Posterior vena cava (tissue), 2 donors: ENCODE results near the gene CBLN2. TPM values are rescaled to one million over a fixed set of nuclear protein-coding genes. Genes with fewer than 3 reads are reported as not detected.

Source experiments
- DNase-seq: peaks from one replicate; pipeline ENCODE4 v3.0.0-alpha.2; 2020; ENCODE audit warnings: low spot score
- intact Hi-C, 2 donors: fragments of 100-400 bp; cut with DNase I; formaldehyde crosslinking; loops; one replicate each; pipeline versions ENCODE4 v1.14.1 to v1.14.2; 2022 to 2023
- long read RNA-seq, 2 donors: library from polyadenylated mRNA; unstranded; transcript quantifications; one replicate each; pipeline ENCODE4 v2.0.0, GENCODE V29; 2020 to 2021
- total RNA-seq, 2 donors: library from RNA; stranded (reverse); fragmentation: NEBNext Ultra II Directional; extraction: Animal tissue kit (Norgen Biotek cat#: 25700); gene quantifications; one replicate each; pipeline ENCODE4 v1.2.1, GENCODE V29; 2021
- donor health status: DM: yes; HTN: yes; CAD: no.
- donor health status: DM: yes; HTN: yes; CAD: no.

CBLN2 gene
- not detected for total RNA-seq
- long read RNA-seq, donor 1 = 0 reads
- long read RNA-seq, donor 2 = 0 reads

GRCh38 chr18:72544092-72544886 is at the start of gene CBLN2:
Gene CBLN2 (minus strand): TSS chr18:72544342. CDS start chr18:72542160, 2,182 bp downstream.
- DNase-seq = no peak
- intact Hi-C loops = no loop called here

- no peak for DNase-seq
- intact Hi-C loops = no loop called here
These were observed 44.2 kb upstream of the CBLN2 start for GRCh38 chr18:72588360-72588759.

GRCh38 chr18:72584787-72585186 is 40.6 kb upstream of the CBLN2 start:
- intact Hi-C loops = no loop called here

GRCh38 chr18:72581976-72582375 is 37.8 kb upstream of the CBLN2 start:
- no peak for DNase-seq
- intact Hi-C loops = no loop called here

More at GRCh38 chr18:72584787-72585186, 40.6 kb upstream of the CBLN2 start:
- DNase-seq = no peak

- no peak for DNase-seq
These were observed 28.8 kb upstream of the CBLN2 start for GRCh38 chr18:72572896-72573295.

GRCh38 chr18:72566290-72566689 is 22.1 kb upstream of the CBLN2 start:
- DNase-seq = no peak
- intact Hi-C loops = no loop called here

More at GRCh38 chr18:72572896-72573295, 28.8 kb upstream of the CBLN2 start:
- intact Hi-C loops = loop anchor here in 1 of 2 donors (5.0 kb wide), 1 partner anchor 786 kb away; no protein-coding TSS in a partner anchor

GRCh38 chr18:72555968-72556367 is 11.8 kb upstream of the CBLN2 start:
- DNase-seq = no peak
- intact Hi-C loops = no loop called here

GRCh38 chr18:72555101-72555500 is 11.0 kb upstream of the CBLN2 start:
- DNase-seq = no peak
- intact Hi-C loops = no loop called here

GRCh38 chr18:72543357-72544055 is 636 bp downstream of the CBLN2 start:
- no peak for DNase-seq
- intact Hi-C loops = no loop called here

- intact Hi-C loops = no loop called here
- DNase-seq = no peak
These were observed 1.2 kb downstream of the CBLN2 start for GRCh38 chr18:72542984-72543356.

- DNase-seq = no peak
- intact Hi-C loops = no loop called here
These were observed 1.8 kb downstream of the CBLN2 start for GRCh38 chr18:72542342-72542741.

GRCh38 chr18:72541871-72542332 is 2.2 kb downstream of the CBLN2 start:
- DNase-seq = no peak
- intact Hi-C loops = no loop called here

- intact Hi-C loops = loop anchor here in 1 of 2 donors (5.0 kb wide), 1 partner anchor 827 kb away; no protein-coding TSS in a partner anchor
- DNase-seq = no peak
These were observed 4.2 kb downstream of the CBLN2 start for GRCh38 chr18:72539901-72540300.

GRCh38 chr18:72530622-72531021 is 13.5 kb downstream of the CBLN2 start:
- DNase-seq = no peak
- intact Hi-C loops = no loop called here

- DNase-seq = no peak
- intact Hi-C loops = no loop called here
These were observed 39.3 kb downstream of the CBLN2 start for GRCh38 chr18:72504866-72505265.

- intact Hi-C loops = no loop called here
- DNase-seq = no peak
These were observed 41.3 kb downstream of the CBLN2 start for GRCh38 chr18:72502671-72503431.

GRCh38 chr18:72492497-72492896 is 51.6 kb downstream of the CBLN2 start:
- intact Hi-C loops = no loop called here
- no peak for DNase-seq
